Gastroesophageal sphincter (tissue), 4 donors: ENCODE data around the gene NPVF. TPM values are rescaled to one million over a fixed set of nuclear protein-coding genes. Genes with fewer than 3 reads are reported as not detected.

ENCODE experiments used
- ATAC-seq: fragments of 150-250 bp; one replicate; pipeline ENCODE4 v1.9.1; 2016; ENCODE audit warnings: mild to moderate bottlenecking, moderate library complexity
- H3K27ac ChIP-seq, 4 donors: fragments of 200-600 bp; sonication (generic) in 3 of 4; 1 replicate in 3 of 4; 2 replicates in 1 of 4; pipeline ENCODE4 v1.5.1; 2016 to 2019
- H3K27me3 ChIP-seq: fragments of 200-600 bp; sonication (generic); one replicate; pipeline ENCODE4 v1.5.1; 2019
- H3K36me3 ChIP-seq, 2 donors: fragments of 200-600 bp; sonication (generic); one replicate each; pipeline ENCODE4 v1.5.1; 2019; ENCODE audit warnings: control low read depth in 1 of 2
- H3K4me1 ChIP-seq, 3 donors: fragments of 200-600 bp; sonication (generic); 1 replicate in 2 of 3; 2 replicates in 1 of 3; pipeline ENCODE4 v1.5.1; 2016 to 2019; ENCODE audit warnings: control low read depth in 2 of 3
- H3K4me3 ChIP-seq, 2 donors: fragments of 200-600 bp; sonication (generic); one replicate each; pipeline ENCODE4 v1.5.1; 2019; ENCODE audit warnings: mild to moderate bottlenecking in 1 of 2, moderate library complexity in 1 of 2
- H3K9me3 ChIP-seq, 3 donors: fragments of 200-600 bp; sonication (generic); one replicate each; pipeline ENCODE4 v1.5.1; 2017 to 2019; ENCODE audit warnings: control low read depth in 2 of 3
- EP300 ChIP-seq: sonication (generic); formaldehyde crosslinking; IDR thresholded peaks from one replicate; pipeline ENCODE4 v1.6.1; 2017; ENCODE audit warnings: antibody characterized with exemption, mild to moderate bottlenecking
- POLR2A ChIP-seq, 2 donors: fragments of 450-650 bp; IDR thresholded peaks; one replicate each; pipeline ENCODE4 v1.6.1; 2017; ENCODE audit warnings: antibody characterized with exemption in 2 of 2, mild to moderate bottlenecking in 2 of 2, moderate library complexity in 1 of 2
- POLR2AphosphoS5 ChIP-seq: sonication (generic); formaldehyde crosslinking; IDR thresholded peaks from one replicate; pipeline ENCODE4 v1.6.1; 2017; ENCODE audit warnings: antibody characterized with exemption
- WGBS, 2 donors: methylation state at CpG; one replicate each; pipeline ENCODE4 v1.1.5; 2018; ENCODE audit warnings: low coverage in 1 of 2; 5-methylcytosine and 5-hydroxymethylcytosine counted together
- small RNA-seq, 4 donors: library from RNA; depleted of rRNA; stranded (forward); fragments of <200 nt; gene quantifications; one replicate each; pipeline ENCODE3, GENCODE V24; 2016
- total RNA-seq, 4 donors: library from RNA; depleted of rRNA; stranded (reverse); fragments of >200 nt; gene quantifications; one replicate each; pipeline ENCODE4 v1.1.0, GENCODE V29; 2016
- TF ChIP-seq, protein P1 (sequence below), 4 experiments: fragments of 200-600 bp in 2 of 4; fragments of 450-650 bp in 2 of 4; sonication (generic) in 1 of 4; IDR thresholded peaks; one replicate each; pipeline ENCODE4 v1.5.1; 2017 to 2019; ENCODE audit warnings: antibody characterized with exemption in 4 of 4, mild to moderate bottlenecking in 2 of 4, moderate library complexity in 2 of 4

Gene NPVF
- total RNA-seq, 4 donors from 2014 or later = not detected

DNA sequence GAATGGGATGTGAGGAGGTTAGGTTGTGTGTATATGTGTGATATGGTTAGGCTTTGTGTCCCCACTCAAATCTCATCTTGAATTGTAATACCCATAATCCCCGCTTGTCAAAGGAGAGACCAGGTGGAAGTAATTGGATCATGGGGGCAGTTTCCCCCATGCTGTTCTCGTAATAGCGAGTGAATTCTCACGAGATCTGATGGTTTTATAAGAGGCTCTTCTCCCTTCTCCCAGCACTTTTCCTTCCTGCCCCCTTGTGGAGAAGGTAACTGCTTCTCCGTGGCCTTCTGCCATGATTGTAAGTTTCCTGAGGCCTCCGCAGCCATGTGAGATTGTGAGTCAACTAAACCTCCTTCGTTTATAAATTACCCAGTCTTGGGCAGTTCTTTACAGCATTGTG, 47.3 kb downstream of the NPVF start:
- peaks cover 0 to 18% (median 3%) of the 10 kb centered on the region in 3 donors for H3K4me1 ChIP-seq
- no peaks in the 10 kb centered on the region for H3K27me3 ChIP-seq
- no peaks in the 10 kb centered on the region for H3K36me3 ChIP-seq
- peak overlapping the region in 1 of 2 donors; percentile 87 for H3K4me3 ChIP-seq
- TF ChIP-seq EP300 (no peak), POLR2A (IDR thresholded peaks at IDR 0.05) (no peak), POLR2AphosphoS5 (no peak)
- TF ChIP-seq, protein P1, sequence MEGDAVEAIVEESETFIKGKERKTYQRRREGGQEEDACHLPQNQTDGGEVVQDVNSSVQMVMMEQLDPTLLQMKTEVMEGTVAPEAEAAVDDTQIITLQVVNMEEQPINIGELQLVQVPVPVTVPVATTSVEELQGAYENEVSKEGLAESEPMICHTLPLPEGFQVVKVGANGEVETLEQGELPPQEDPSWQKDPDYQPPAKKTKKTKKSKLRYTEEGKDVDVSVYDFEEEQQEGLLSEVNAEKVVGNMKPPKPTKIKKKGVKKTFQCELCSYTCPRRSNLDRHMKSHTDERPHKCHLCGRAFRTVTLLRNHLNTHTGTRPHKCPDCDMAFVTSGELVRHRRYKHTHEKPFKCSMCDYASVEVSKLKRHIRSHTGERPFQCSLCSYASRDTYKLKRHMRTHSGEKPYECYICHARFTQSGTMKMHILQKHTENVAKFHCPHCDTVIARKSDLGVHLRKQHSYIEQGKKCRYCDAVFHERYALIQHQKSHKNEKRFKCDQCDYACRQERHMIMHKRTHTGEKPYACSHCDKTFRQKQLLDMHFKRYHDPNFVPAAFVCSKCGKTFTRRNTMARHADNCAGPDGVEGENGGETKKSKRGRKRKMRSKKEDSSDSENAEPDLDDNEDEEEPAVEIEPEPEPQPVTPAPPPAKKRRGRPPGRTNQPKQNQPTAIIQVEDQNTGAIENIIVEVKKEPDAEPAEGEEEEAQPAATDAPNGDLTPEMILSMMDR (IDR thresholded peaks at IDR 0.05) = no peak
- no peak for ATAC-seq
- 71 to 80% methylated on average over 5 to 7 of the region's 7 CpGs for WGBS, 2 donors
- H3K9me3 ChIP-seq = no peaks in the 10 kb centered on the region
- peak overlapping the region in 3 of 4 donors; percentile 85 to 92 (median 89) for H3K27ac ChIP-seq

DNA sequence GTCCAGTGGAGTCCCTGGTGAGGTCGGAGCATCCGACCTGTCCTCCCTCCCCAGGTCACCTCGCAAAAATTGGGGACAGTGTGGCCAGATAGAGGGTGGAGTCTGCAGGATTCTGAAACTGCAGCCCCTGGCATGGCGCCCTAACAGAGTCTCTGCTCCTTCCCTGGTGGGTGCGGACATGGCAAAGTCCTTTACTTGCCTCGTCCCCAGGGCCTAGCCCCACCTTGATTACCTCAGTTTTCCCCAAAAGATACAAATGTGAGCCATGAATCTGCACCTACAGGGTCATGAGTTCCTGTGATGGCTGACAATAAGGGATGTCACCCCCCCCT, 47.7 kb downstream of the NPVF start:
- H3K4me3 ChIP-seq = peak overlapping the region; percentile 67 to 87
- TF ChIP-seq, protein P1 (IDR thresholded peaks at IDR 0.05) = no peak
- TF ChIP-seq POLR2AphosphoS5 = no peak
- no peak for ATAC-seq
- no peaks in the 10 kb centered on the region for H3K36me3 ChIP-seq
- no peaks in the 10 kb centered on the region for H3K9me3 ChIP-seq
- peak overlapping the region in 3 of 4 donors; percentile 85 to 92 (median 89) for H3K27ac ChIP-seq
- H3K27me3 ChIP-seq = no peaks in the 10 kb centered on the region
- WGBS, 2 donors = 20% methylated on average over 1 of the region's 6 CpGs; no CpG with 5 or more reads in 1 of the 2 donors
- peaks cover 0 to 18% (median 3%) of the 10 kb centered on the region in 3 donors for H3K4me1 ChIP-seq

DNA sequence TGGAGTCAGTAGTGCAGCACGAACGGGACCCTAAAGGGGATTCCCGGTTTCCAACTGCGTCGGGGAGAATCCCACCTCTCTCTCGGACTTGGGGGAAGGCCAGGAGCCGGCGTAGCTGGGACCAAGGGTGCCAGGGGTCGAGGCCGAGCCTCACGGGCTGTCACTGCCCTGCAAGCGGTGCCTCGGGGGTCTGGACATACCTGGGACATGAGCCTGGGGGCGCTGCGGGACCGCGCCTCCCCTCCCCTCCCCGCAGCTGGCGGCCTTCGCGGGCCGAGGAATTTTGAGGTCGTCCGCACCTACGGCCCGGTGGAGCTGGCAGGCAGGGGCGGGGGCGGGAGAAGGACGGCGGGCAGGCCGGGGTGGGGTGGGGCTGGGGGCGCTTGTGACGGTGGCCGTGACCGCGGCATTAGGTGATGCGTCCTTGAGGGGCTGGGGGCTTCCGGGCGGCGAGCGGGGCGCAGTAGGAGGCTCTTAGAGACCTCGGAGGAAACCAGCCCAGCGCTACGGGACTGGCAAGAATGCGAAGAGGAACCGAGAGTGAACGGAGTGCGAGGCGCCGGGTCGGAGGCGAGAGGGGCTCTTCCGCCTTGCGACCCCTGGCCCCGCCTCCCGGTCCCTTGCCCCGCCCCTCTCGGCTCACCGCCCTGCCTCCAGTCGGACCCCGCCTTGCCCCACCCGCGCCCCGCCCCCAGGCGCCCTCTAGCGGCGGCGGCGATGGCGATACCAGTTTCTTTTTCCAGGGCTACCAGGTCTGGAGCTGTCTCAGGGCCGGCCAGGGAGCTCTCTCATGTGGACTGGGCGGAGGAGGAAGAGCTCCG, 48.3 kb downstream of the NPVF start:
- peak; percentile 72 for TF ChIP-seq POLR2AphosphoS5
- peak; percentile 32 to 56 for TF ChIP-seq POLR2A (IDR thresholded peaks at IDR 0.05)
- TF ChIP-seq, protein P1 (IDR thresholded peaks at IDR 0.05) = peak; percentile 58 to 89 (median 70)
- TF ChIP-seq EP300 = no peak
- no peaks in the 10 kb centered on the region for H3K9me3 ChIP-seq
- H3K27ac ChIP-seq = peak overlapping the region; percentile 10 to 92 (median 87)
- no peaks in the 10 kb centered on the region for H3K27me3 ChIP-seq
- H3K4me3 ChIP-seq = peak overlapping the region; percentile 67 to 87
- no peaks in the 10 kb centered on the region for H3K36me3 ChIP-seq
- peaks cover 0 to 18% (median 3%) of the 10 kb centered on the region in 3 donors for H3K4me1 ChIP-seq
- 0% methylated on average over 14 of the region's 74 CpGs; no CpG with 5 or more reads in 1 of the 2 donors for WGBS, 2 donors
- peak; percentile 96 for ATAC-seq

DNA sequence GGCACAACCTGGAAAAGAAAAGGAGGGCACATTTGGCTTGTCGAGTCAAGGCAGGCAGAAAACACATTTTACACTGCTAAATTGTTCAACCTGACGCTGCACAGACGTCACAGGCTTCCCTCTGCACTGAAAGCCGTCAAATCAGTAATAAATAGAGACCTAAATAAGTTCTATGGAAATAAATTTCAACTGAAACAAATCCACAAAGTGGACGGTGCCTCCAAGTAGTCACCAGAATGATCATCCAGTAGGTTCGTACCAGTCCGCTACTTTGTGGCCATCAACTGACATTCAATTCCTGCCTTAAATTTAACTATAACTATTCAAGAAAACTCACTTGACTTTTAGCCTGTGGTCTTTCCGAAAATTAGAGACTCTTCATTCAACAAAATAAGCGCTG, 49.0 kb downstream of the NPVF start:
- WGBS, 2 donors = 58 to 68% methylated on average over 9 of the region's 9 CpGs
- no peak for TF ChIP-seq EP300
- TF ChIP-seq, protein P1 (IDR thresholded peaks at IDR 0.05) = no peak
- TF ChIP-seq POLR2AphosphoS5 = no peak
- TF ChIP-seq POLR2A (IDR thresholded peaks at IDR 0.05) = no peak
- H3K9me3 ChIP-seq = no peaks in the 10 kb centered on the region
- H3K36me3 ChIP-seq = no peaks in the 10 kb centered on the region
- no peak for ATAC-seq
- H3K27me3 ChIP-seq = no peaks in the 10 kb centered on the region
- peaks cover 0 to 18% (median 3%) of the 10 kb centered on the region in 3 donors for H3K4me1 ChIP-seq
- H3K4me3 ChIP-seq = peak overlapping the region; percentile 67 to 87
- peak overlapping the region in 3 of 4 donors; percentile 85 to 92 (median 89) for H3K27ac ChIP-seq

Small RNA genes lying within 50 kb of the gene (small RNA-seq; reads per million reads assigned to genes)
- gene RF00012 = 0 reads per million in 4 donors

Other genes with a start within 250 kb of the NPVF start
- 10 to 100 TPM in 1 of 4 donors, 1 to 10 TPM in 3; 3.2 to 11.4 (median 6.4) TPM for gene OSBPL3, start 248.3 kb downstream of the NPVF start, total RNA-seq
- 10 to 100 TPM; 44.2 to 61.2 (median 48.5) TPM for gene CYCS, start 103.2 kb downstream of the NPVF start, total RNA-seq